ENCODE data around the gene PRX. TPM values are rescaled to one million over a fixed set of nuclear protein-coding genes. Genes with fewer than 3 reads are reported as not detected.
"Not testable (repeated sequence)": the region's sequence is repeated elsewhere in the genome, so short reads cannot be mapped to it uniquely, and the experiment has no call there.

Gene PRX
- total and polyA plus RNA-seq, 3 donors from 2014 or later = 3.6 to 5.1 (median 4.9) TPM

- no peak for DNase-seq
- Histone ChIP-seq H3K36me3 (ENCODE audit: low read depth, missing control alignments) (no peaks in the 10 kb centered on the region), H3K27ac (no peak overlapping the region), H3K4me1 (peaks cover 6% of the 10 kb centered on the region), H3K27me3 (no peaks in the 10 kb centered on the region), H3K4me3 (no peak overlapping the region), H3K9me3 (no peaks in the 10 kb centered on the region)
- intact Hi-C loops (cut with DNase I; ENCODE audit: low total_unique reads) = no loop called here
- TF ChIP-seq CTCF (IDR thresholded peaks at IDR 0.05) (no peak), POLR2A (IDR thresholded peaks at IDR 0.05) (no peak)
- WGBS, 2 donors = 59 to 76% methylated on average over 12 to 16 of the region's 16 CpGs
Measured at GRCh38 chr19:40411125-40411842, 1.9 kb downstream of the PRX start.

- Histone ChIP-seq H3K4me3 (no peak overlapping the region), H3K4me1 (peaks cover 6% of the 10 kb centered on the region), H3K27me3 (no peaks in the 10 kb centered on the region), H3K9me3 (no peaks in the 10 kb centered on the region), H3K36me3 (ENCODE audit: low read depth, missing control alignments) (no peaks in the 10 kb centered on the region), H3K27ac (no peak overlapping the region)
- TF ChIP-seq POLR2A (IDR thresholded peaks at IDR 0.05) (no peak), CTCF (IDR thresholded peaks at IDR 0.05) (no peak)
- intact Hi-C loops (cut with DNase I; ENCODE audit: low total_unique reads) = no loop called here
- no peak for DNase-seq
- WGBS, 2 donors = 59 to 69% methylated on average over 7 to 8 of the region's 9 CpGs
Measured at GRCh38 chr19:40410030-40410389, 3.2 kb downstream of the PRX start.

- H3K9me3 ChIP-seq; H3K4me3 ChIP-seq; H3K27ac ChIP-seq; H3K4me1 ChIP-seq; DNase-seq; H3K27me3 ChIP-seq; H3K36me3 ChIP-seq (ENCODE audit: low read depth, missing control alignments); intact Hi-C loops (cut with DNase I; ENCODE audit: low total_unique reads): not testable (repeated sequence)
- WGBS, 2 donors = 89 to 91% methylated on average over 3 to 8 of the region's 8 CpGs
Measured at GRCh38 chr19:40408598-40408925, 4.6 kb downstream of the PRX start.

GRCh38 chr19:40407714-40408597, 5.2 kb downstream of the PRX start:
- Histone ChIP-seq H3K27me3 (no peaks in the 10 kb centered on the region), H3K36me3 (ENCODE audit: low read depth, missing control alignments) (no peaks in the 10 kb centered on the region), H3K4me3 (no peak overlapping the region), H3K4me1 (peaks cover 11% of the 10 kb centered on the region), H3K9me3 (no peaks in the 10 kb centered on the region), H3K27ac (no peak overlapping the region)
- TF ChIP-seq CTCF (IDR thresholded peaks at IDR 0.05) = no peak
- no peak for TF ChIP-seq POLR2A (IDR thresholded peaks at IDR 0.05)
- WGBS, 2 donors = 65 to 70% methylated on average over 17 to 22 of the region's 22 CpGs
- DNase-seq = no peak
- intact Hi-C loops (cut with DNase I; ENCODE audit: low total_unique reads) = no loop called here

GRCh38 chr19:40403262-40403984, 9.8 kb downstream of the PRX start:
- 0 to 2% methylated on average over 6 to 39 of the region's 41 CpGs for WGBS, 2 donors
- Histone ChIP-seq H3K27ac (peak overlapping the region; percentile 83 to 87), H3K4me3 (peak overlapping the region; percentile 48 to 81), H3K4me1 (peaks cover 5% of the 10 kb centered on the region), H3K9me3 (no peaks in the 10 kb centered on the region), H3K36me3 (ENCODE audit: low read depth, missing control alignments) (no peaks in the 10 kb centered on the region), H3K27me3 (no peaks in the 10 kb centered on the region)
- intact Hi-C loops (cut with DNase I; ENCODE audit: low total_unique reads) = no loop called here
- peak; percentile 95 for DNase-seq
- TF ChIP-seq POLR2A (IDR thresholded peaks at IDR 0.05) = no peak
- TF ChIP-seq CTCF (IDR thresholded peaks at IDR 0.05) = no peak
